Small intestine (tissue), 16 donors: ENCODE measurements around the gene CAPN7. TPM values are rescaled to one million over a fixed set of nuclear protein-coding genes. Genes with fewer than 3 reads are reported as not detected.
"Not testable (repeated sequence)": the region's sequence is repeated elsewhere in the genome, so short reads cannot be mapped to it uniquely, and the experiment has no call there.

Experiments used
- DNase-seq, 2 donors: peaks; one replicate each; pipeline versions ENCODE4 v3.0.0 to v3.0.0-alpha.2; 2013
- FAIRE-seq: peaks from 2 replicates; lab custom pipeline; 2012; peaks lifted over from hg19 to GRCh38; lab: Jason Lieb, UNC
- H3K27ac ChIP-seq, 3 donors: one replicate each; pipeline ENCODE4 v1.5.1; 2013; ENCODE audit warnings: low read length in 2 of 3, mild to moderate bottlenecking in 2 of 3, control low read depth in 1 of 3, inconsistent platforms in 1 of 3, low read depth in 1 of 3, moderate library complexity in 1 of 3
- H3K27me3 ChIP-seq, 3 donors: one replicate each; pipeline ENCODE4 v1.6.1; 2013; ENCODE audit warnings: low read length in 3 of 3, inconsistent platforms in 1 of 3; ENCODE audit not compliant: control insufficient read depth in 3 of 3, insufficient read depth in 3 of 3
- H3K36me3 ChIP-seq, 3 donors: one replicate each; pipeline ENCODE4 v1.6.1; 2013; ENCODE audit warnings: low read length in 3 of 3, inconsistent platforms in 1 of 3, low read depth in 1 of 3, mild to moderate bottlenecking in 1 of 3, moderate library complexity in 1 of 3; ENCODE audit not compliant: control insufficient read depth in 3 of 3, insufficient read depth in 2 of 3
- H3K4me1 ChIP-seq, 3 donors: one replicate each; pipeline ENCODE4 v1.6.1; 2013; ENCODE audit warnings: low read length in 2 of 3, inconsistent platforms in 1 of 3, low read depth in 1 of 3, mild to moderate bottlenecking in 1 of 3, moderate library complexity in 1 of 3; ENCODE audit not compliant: control insufficient read depth in 3 of 3, insufficient read depth in 2 of 3
- H3K4me3 ChIP-seq, 3 donors: one replicate each; pipeline ENCODE4 v1.5.1; 2013; ENCODE audit warnings: low read length in 3 of 3, control low read depth in 1 of 3, inconsistent platforms in 1 of 3, low read depth in 1 of 3, mild to moderate bottlenecking in 1 of 3, moderate library complexity in 1 of 3
- H3K9me3 ChIP-seq, 2 donors: one replicate each; pipeline ENCODE4 v1.6.1; 2013; ENCODE audit warnings: low read depth in 1 of 2, low read length in 1 of 2; ENCODE audit not compliant: control insufficient read depth in 2 of 2, insufficient read depth in 1 of 2
- WGBS, 3 donors: extraction: QIAGEN DNeasy Blood & Tissue Kit; methylation state at CpG; one replicate each; pipeline ENCODE4 v1.1.7; 2013; 5-methylcytosine and 5-hydroxymethylcytosine counted together
- long read RNA-seq, 10 donors: transcript quantifications; one replicate each; lab custom pipeline, GENCODE V29; 2026
- polyA plus RNA-seq, 4 donors: library from polyadenylated mRNA; stranded (reverse) in 3 of 4; unstranded in 1 of 4; fragments of 200-250 nt in 3 of 4; fragments of 120-200 nt in 1 of 4; gene quantifications; one replicate each; pipeline versions ENCODE4 v1.2.1 to v1.2.3, GENCODE V29; 2013
- donor health status: healthy with polysubstance abuse.
- donor health status: control.
- donor health status: control.
- donor health status: Bipolar disorder and iron deficiency.
- donor health status: healthy.

Gene CAPN7
- 10 to 100 TPM; 12.3 to 49.3 (median 13.4) TPM for polyA plus RNA-seq
- long read RNA-seq, donor 1 = 0 reads
- long read RNA-seq, donor 2, full-length matches to known transcripts = 2 of 2 reads
- long read RNA-seq, donor 2, partial matches to known transcripts = 0 of 2 reads
- long read RNA-seq, donor 2, other reads (novel, unspliced or antisense) = 0 of 2 reads
- long read RNA-seq, donor 3, partial matches to known transcripts = 13 of 15 reads
- long read RNA-seq, donor 3, other reads (novel, unspliced or antisense) = 0 of 15 reads
- long read RNA-seq, donor 4 = 0 reads
- long read RNA-seq, donor 5 = 0 reads
- long read RNA-seq, donor 6, full-length matches to known transcripts = 4 of 4 reads
- long read RNA-seq, donor 6, partial matches to known transcripts = 0 of 4 reads
- long read RNA-seq, donor 6, other reads (novel, unspliced or antisense) = 0 of 4 reads
- long read RNA-seq, donor 7 = 0 reads
- long read RNA-seq, donor 8, full-length matches to known transcripts = 1 of 1 reads
- long read RNA-seq, donor 8, partial matches to known transcripts = 0 of 1 reads
- long read RNA-seq, donor 8, other reads (novel, unspliced or antisense) = 0 of 1 reads
- long read RNA-seq, donor 9, full-length matches to known transcripts = 3 of 3 reads
- long read RNA-seq, donor 9, partial matches to known transcripts = 0 of 3 reads
- long read RNA-seq, donor 9, other reads (novel, unspliced or antisense) = 0 of 3 reads
- long read RNA-seq, donor 10, full-length matches to known transcripts = 7 of 17 reads
- long read RNA-seq, donor 10, partial matches to known transcripts = 10 of 17 reads
- long read RNA-seq, donor 10, other reads (novel, unspliced or antisense) = 0 of 17 reads

- H3K27ac ChIP-seq = peak within 1 kb of the TSS; percentile 92 to 98 (median 97)
- FAIRE-seq (no peak), DNase-seq (peak; percentile 96 to 98)
- H3K9me3 ChIP-seq = no peaks in the 10 kb centered on the region
- H3K36me3 ChIP-seq = peaks cover 0 to 13% (median 0%) of the 10 kb centered on the region in 3 donors
- WGBS, 3 donors = 0 to 1% (median 0%) methylated on average over 59 to 92 of the region's 92 CpGs
- H3K4me1 ChIP-seq = peaks cover 0 to 6% (median 6%) of the 10 kb centered on the region in 3 donors
- H3K27me3 ChIP-seq = no peaks in the 10 kb centered on the region
- peak within 1 kb of the TSS; percentile 78 to 97 (median 95) for H3K4me3 ChIP-seq
These were observed at the start of gene CAPN7 for GRCh38 chr3:15205934-15206661. TSS of gene CAPN7 (plus strand) at chr3:15206246. CDS start at chr3:15206496, 250 bp downstream.

DNA sequence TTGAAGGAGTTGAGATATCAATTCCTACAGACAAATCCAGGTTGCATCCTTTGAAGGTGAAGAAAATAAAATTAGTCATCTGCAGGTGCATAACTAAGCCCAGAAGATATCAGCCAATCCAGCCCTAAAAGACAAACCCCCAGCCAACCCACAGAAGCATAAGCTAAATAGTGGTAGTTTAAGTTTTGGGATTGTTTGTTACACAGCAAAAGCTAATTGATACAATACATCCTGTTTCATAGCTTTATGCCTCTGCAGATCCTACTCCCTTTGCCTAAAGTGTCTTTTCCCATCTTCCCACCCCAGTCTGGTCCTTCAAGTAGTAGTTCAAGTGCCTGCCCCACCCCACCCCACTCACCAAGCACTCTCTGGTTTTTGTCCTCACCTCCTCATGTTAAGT, 48.6 kb upstream of the CAPN7 start:
- DNase-seq = no peak
- FAIRE-seq = no peak
- H3K36me3 ChIP-seq = no peaks in the 10 kb centered on the region
- H3K4me3 ChIP-seq = no peak overlapping the region
- no peaks in the 10 kb centered on the region for H3K4me1 ChIP-seq
- H3K27ac ChIP-seq = no peak overlapping the region
- H3K27me3 ChIP-seq = peaks cover 0 to 6% (median 6%) of the 10 kb centered on the region in 3 donors
- peaks cover 0 to 3% of the 10 kb centered on the region in 2 donors for H3K9me3 ChIP-seq

- H3K27me3 ChIP-seq = peaks cover 0 to 6% (median 4%) of the 10 kb centered on the region in 3 donors
- H3K4me3 ChIP-seq = no peak overlapping the region
- no peaks in the 10 kb centered on the region for H3K4me1 ChIP-seq
- FAIRE-seq (no peak), DNase-seq (peak; percentile 3 to 29)
- H3K9me3 ChIP-seq = peaks cover 0 to 6% of the 10 kb centered on the region in 2 donors
- WGBS, 3 donors = 69 to 72% (median 71%) methylated on average over 5 of the region's 5 CpGs
- no peaks in the 10 kb centered on the region for H3K36me3 ChIP-seq
- no peak overlapping the region for H3K27ac ChIP-seq
These were observed 46.4 kb upstream of the CAPN7 start for GRCh38 chr3:15159501-15160136.

GRCh38 chr3:15160662-15161061, 45.4 kb upstream of the CAPN7 start:
- WGBS, 3 donors = 80 to 88% (median 80%) methylated on average over 3 of the region's 3 CpGs
- FAIRE-seq (no peak), DNase-seq (no peak)
- no peaks in the 10 kb centered on the region for H3K36me3 ChIP-seq
- H3K27me3 ChIP-seq = peaks cover 0 to 4% (median under 1%) of the 10 kb centered on the region in 3 donors
- no peak overlapping the region for H3K27ac ChIP-seq
- peaks cover 0 to 7% of the 10 kb centered on the region in 2 donors for H3K9me3 ChIP-seq
- H3K4me1 ChIP-seq = no peaks in the 10 kb centered on the region
- H3K4me3 ChIP-seq = no peak overlapping the region

DNA sequence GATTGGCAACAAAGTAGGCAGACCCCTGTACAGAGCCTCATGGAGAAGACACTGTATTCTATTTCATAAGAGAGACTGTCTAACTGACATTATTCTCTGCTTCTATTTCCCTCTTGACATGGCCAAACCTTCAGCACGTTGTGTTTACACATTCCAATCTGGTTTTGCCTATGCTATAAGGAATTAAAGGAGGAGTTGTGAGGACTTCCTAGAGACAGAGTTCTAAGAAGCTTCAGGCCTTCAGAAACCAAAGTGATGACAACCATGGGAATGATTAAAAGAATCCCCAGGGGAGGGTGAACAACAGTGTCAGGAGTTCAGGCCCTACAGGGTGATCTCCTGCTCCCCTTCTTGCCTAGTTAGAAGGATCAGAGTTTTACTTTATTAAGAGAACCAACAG, 44.9 kb upstream of the CAPN7 start:
- Histone ChIP-seq H3K4me1 (no peaks in the 10 kb centered on the region), H3K27ac (no peak overlapping the region), H3K4me3 (no peak overlapping the region), H3K9me3 (peaks cover 0 to 7% of the 10 kb centered on the region in 2 donors), H3K36me3 (no peaks in the 10 kb centered on the region), H3K27me3 (peaks cover 0 to 4% (median 0%) of the 10 kb centered on the region in 3 donors)
- WGBS, 3 donors = 62 to 77% (median 62%) methylated on average over 1 of the region's 1 CpG
- FAIRE-seq = no peak
- no peak for DNase-seq

DNA sequence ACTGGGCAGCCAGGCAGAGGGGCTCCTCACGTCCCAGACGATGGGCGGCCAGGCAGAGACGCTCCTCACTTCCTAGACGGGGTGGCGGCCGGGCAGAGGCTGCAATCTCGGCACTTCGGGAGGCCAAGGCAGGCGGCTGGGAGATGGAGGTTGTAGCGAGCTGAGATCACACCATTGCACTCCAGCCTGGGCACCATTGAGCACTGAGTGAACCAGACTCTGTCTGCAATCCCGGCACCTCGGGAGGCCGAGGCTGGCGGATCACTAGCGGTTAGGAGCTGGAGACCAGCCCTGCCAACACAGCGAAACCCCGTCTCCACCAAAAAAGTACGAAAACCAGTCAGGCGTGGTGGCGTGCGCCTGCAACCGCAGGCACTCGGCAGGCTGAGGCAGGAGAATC, 42.4 kb upstream of the CAPN7 start:
- H3K4me3 ChIP-seq, FAIRE-seq, H3K27ac ChIP-seq, H3K4me1 ChIP-seq, H3K9me3 ChIP-seq, H3K27me3 ChIP-seq, H3K36me3 ChIP-seq, DNase-seq: not testable (repeated sequence)
- 92 to 95% (median 93%) methylated on average over 16 to 20 of the region's 24 CpGs for WGBS, 3 donors

DNA sequence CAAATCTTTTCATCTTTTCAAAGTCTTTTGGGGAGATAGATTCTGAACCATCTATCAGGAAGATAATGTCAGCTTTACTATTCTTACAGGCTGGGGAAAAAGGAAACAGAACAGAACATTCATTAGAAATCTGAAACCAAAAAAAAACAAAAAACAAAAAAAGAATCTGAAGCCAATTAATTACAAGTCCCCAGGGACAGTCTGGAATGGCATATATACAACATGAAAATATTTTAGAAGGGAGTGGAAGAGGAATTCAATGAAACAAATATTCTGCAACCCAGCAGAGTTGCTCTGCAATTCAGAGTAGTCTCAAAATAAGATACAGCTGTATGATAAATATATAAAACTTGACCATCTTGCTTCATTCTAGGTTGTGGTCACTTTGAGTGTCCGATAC, 41.7 kb upstream of the CAPN7 start:
- WGBS, 3 donors = 84 to 88% (median 84%) methylated on average over 1 of the region's 1 CpG
- Histone ChIP-seq H3K27ac (no peak overlapping the region), H3K4me3 (no peak overlapping the region), H3K36me3 (no peaks in the 10 kb centered on the region), H3K9me3 (peaks cover 0 to 4% of the 10 kb centered on the region in 2 donors), H3K4me1 (no peaks in the 10 kb centered on the region), H3K27me3 (no peaks in the 10 kb centered on the region)
- FAIRE-seq = no peak
- DNase-seq = no peak
